Liver (tissue), 9 donors: Measurements from ENCODE around the gene G6PC1. TPM values are rescaled to one million over a fixed set of nuclear protein-coding genes. Genes with fewer than 3 reads are reported as not detected.

Source experiments
- DNase-seq: peaks from one replicate; pipeline ENCODE4 v3.0.0-alpha.2; 2017; ENCODE audit warnings: low spot score
- H3K27ac ChIP-seq, 2 donors: one replicate each; pipeline ENCODE4 v1.7.0; 2013; ENCODE audit warnings: inconsistent platforms in 2 of 2, low read length in 2 of 2, control low read depth in 1 of 2, low read depth in 1 of 2, mild to moderate bottlenecking in 1 of 2
- H3K27me3 ChIP-seq, 4 donors: one replicate each; pipeline versions ENCODE4 v1.6.1 to v1.7.0; 2013; ENCODE audit warnings: low read length in 3 of 4, inconsistent platforms in 1 of 4, mild to moderate bottlenecking in 1 of 4, moderate library complexity in 1 of 4; ENCODE audit not compliant: control insufficient read depth in 4 of 4, insufficient read depth in 4 of 4
- H3K36me3 ChIP-seq, 4 donors: one replicate each; pipeline versions ENCODE4 v1.6.1 to v1.7.0; 2013; ENCODE audit warnings: low read length in 3 of 4, mild to moderate bottlenecking in 3 of 4, low read depth in 1 of 4, moderate library complexity in 1 of 4; ENCODE audit not compliant: control insufficient read depth in 4 of 4, insufficient read depth in 3 of 4
- H3K4me1 ChIP-seq, 4 donors: one replicate each; pipeline versions ENCODE4 v1.6.1 to v1.7.0; 2013; ENCODE audit warnings: low read length in 3 of 4, mild to moderate bottlenecking in 3 of 4, moderate library complexity in 1 of 4; ENCODE audit not compliant: control insufficient read depth in 4 of 4, insufficient read depth in 4 of 4
- H3K4me3 ChIP-seq, 3 donors: one replicate each; pipeline versions ENCODE4 v1.6.1 to v1.7.0; 2013; ENCODE audit warnings: low read length in 3 of 3, control low read depth in 1 of 3, low read depth in 1 of 3, mild to moderate bottlenecking in 1 of 3
- H3K9ac ChIP-seq, 2 donors: one replicate each; pipeline ENCODE4 v1.7.0; 2013; ENCODE audit warnings: low read length in 2 of 2, mild to moderate bottlenecking in 2 of 2, moderate library complexity in 2 of 2, control low read depth in 1 of 2, low read depth in 1 of 2
- H3K9me3 ChIP-seq, 4 donors: one replicate each; pipeline versions ENCODE4 v1.6.1 to v1.7.0; 2013; ENCODE audit warnings: low read length in 3 of 4; ENCODE audit not compliant: control insufficient read depth in 4 of 4
- EGR1 ChIP-seq, 2 donors: IDR thresholded peaks; 2 replicates each; pipeline ENCODE4 v1.6.1; 2016 to 2018; ENCODE audit warnings: antibody characterized with exemption in 2 of 2, low read depth in 2 of 2
- FOXA1 ChIP-seq: IDR thresholded peaks from 2 replicates; pipeline ENCODE4 v1.6.1; 2016; ENCODE audit warnings: antibody characterized with exemption
- FOXA2 ChIP-seq: IDR thresholded peaks from 2 replicates; pipeline ENCODE4 v1.6.1; 2016; ENCODE audit warnings: antibody characterized with exemption
- GABPA ChIP-seq, 2 donors: IDR thresholded peaks in 1 of 2; conservative IDR thresholded peaks in 1 of 2; 2 replicates each; pipeline ENCODE4 v1.6.1; 2016; ENCODE audit warnings: antibody characterized with exemption in 2 of 2, mild to moderate bottlenecking in 1 of 2, moderate library complexity in 1 of 2
- HNF4A ChIP-seq, 2 donors: conservative IDR thresholded peaks; 2 replicates each; pipeline ENCODE4 v1.6.1; 2016; ENCODE audit warnings: antibody characterized with exemption in 2 of 2, mild to moderate bottlenecking in 2 of 2
- HNF4G ChIP-seq: IDR thresholded peaks from 2 replicates; pipeline ENCODE4 v1.6.1; 2016; ENCODE audit warnings: antibody characterized with exemption
- JUND ChIP-seq, 2 donors: IDR thresholded peaks; 2 replicates each; pipeline ENCODE4 v1.6.1; 2016; ENCODE audit warnings: antibody characterized with exemption in 2 of 2
- NR2F2 ChIP-seq: IDR thresholded peaks from 2 replicates; pipeline ENCODE4 v1.6.1; 2016; ENCODE audit warnings: antibody characterized with exemption
- RAD21 ChIP-seq, 2 donors: IDR thresholded peaks; 2 replicates each; pipeline ENCODE4 v1.6.1; 2016; ENCODE audit warnings: antibody characterized with exemption in 2 of 2, mild to moderate bottlenecking in 2 of 2
- RXRA ChIP-seq, 2 donors: IDR thresholded peaks; 2 replicates each; pipeline ENCODE4 v1.6.1; 2017 to 2018; ENCODE audit warnings: antibody characterized with exemption in 2 of 2, mild to moderate bottlenecking in 1 of 2
- SP1 ChIP-seq: IDR thresholded peaks from 2 replicates; pipeline ENCODE4 v1.6.1; 2018; ENCODE audit warnings: antibody characterized with exemption, mild to moderate bottlenecking
- TAF1 ChIP-seq: conservative IDR thresholded peaks from 2 replicates; pipeline ENCODE4 v1.6.1; 2016; ENCODE audit warnings: antibody characterized with exemption, mild to moderate bottlenecking
- YY1 ChIP-seq: IDR thresholded peaks from 2 replicates; pipeline ENCODE4 v1.6.1; 2016; ENCODE audit warnings: antibody characterized with exemption, mild to moderate bottlenecking
- WGBS: extraction: QIAGEN DNeasy Blood & Tissue Kit; methylation state at CpG from one replicate; pipeline ENCODE4 v1.1.7; 2013; 5-methylcytosine and 5-hydroxymethylcytosine counted together
- polyA plus RNA-seq, 2 donors: library from polyadenylated mRNA; stranded (reverse) in 1 of 2; unstranded in 1 of 2; fragments of 200-250 nt in 1 of 2; fragments of >200 nt in 1 of 2; fragmentation: Nextera tagmentation in 1 of 2; extraction: Ambion mirVana in 1 of 2; gene quantifications; one replicate each; pipeline versions ENCODE4 v1.2.1 to v1.2.3, GENCODE V29; 2013 to 2015
- total RNA-seq, 2 donors: library from RNA; depleted of rRNA; stranded (reverse); fragments of >200 nt; gene quantifications; one replicate each; pipeline ENCODE4 v1.2.3, GENCODE V29; 2014
- TF ChIP-seq, protein P1 (sequence below): IDR thresholded peaks from 2 replicates; pipeline ENCODE4 v1.6.1; 2016; ENCODE audit warnings: antibody characterized with exemption, mild to moderate bottlenecking
- TF ChIP-seq, protein P2 (sequence below): fragments of 150-350 bp; IDR thresholded peaks from 2 replicates; pipeline ENCODE4 v1.5.1; 2017; ENCODE audit warnings: improper control_type of control experiment, low read depth, low read length; ENCODE audit not compliant: missing input control
- TF ChIP-seq, protein P3 (sequence below): IDR thresholded peaks from 2 replicates; pipeline ENCODE4 v1.6.1; 2016; ENCODE audit warnings: antibody characterized with exemption
- TF ChIP-seq, protein P4 (sequence below): IDR thresholded peaks from 2 replicates; pipeline ENCODE4 v1.6.1; 2016; ENCODE audit warnings: antibody characterized with exemption
- TF ChIP-seq, protein P5 (sequence below): IDR thresholded peaks from 2 replicates; pipeline ENCODE4 v1.6.1; 2016; ENCODE audit warnings: antibody characterized with exemption
- donor health status: healthy.
- donor health status: healthy.
- donor health status: healthy.
- donor health status: healthy.
- donor health status: healthy.

Gene G6PC1
- total and polyA plus RNA-seq, 4 donors = 23.8 to 271 (median 114) TPM

DNA sequence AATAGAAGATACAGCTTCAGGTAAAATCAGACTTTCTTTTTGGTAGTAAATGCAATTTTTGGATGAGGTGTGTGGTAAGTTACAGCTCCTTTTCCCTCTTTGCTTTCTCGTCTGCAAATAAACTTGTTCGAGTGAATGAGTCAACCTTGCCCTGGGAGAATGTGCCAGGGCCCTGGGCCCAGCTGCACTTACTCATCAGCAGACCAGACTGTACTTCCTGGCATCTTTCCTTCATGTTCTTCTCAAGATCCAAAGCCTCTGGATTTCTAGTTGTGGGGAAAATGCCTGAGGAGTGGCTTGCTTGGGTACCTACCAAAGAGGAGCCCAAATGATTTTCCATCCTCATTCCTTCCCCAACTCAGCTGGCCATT lies 5.4 kb upstream of the G6PC1 start:
- 8% methylated on average over 2 of the region's 2 CpGs for WGBS
- H3K36me3 ChIP-seq = no peaks in the 10 kb centered on the region
- H3K9me3 ChIP-seq = no peaks in the 10 kb centered on the region
- H3K4me1 ChIP-seq = peaks cover 18 to 60% (median 48%) of the 10 kb centered on the region in 4 donors
- H3K4me3 ChIP-seq = no peak overlapping the region
- TF ChIP-seq YY1 = no peak
- TF ChIP-seq, protein P1, sequence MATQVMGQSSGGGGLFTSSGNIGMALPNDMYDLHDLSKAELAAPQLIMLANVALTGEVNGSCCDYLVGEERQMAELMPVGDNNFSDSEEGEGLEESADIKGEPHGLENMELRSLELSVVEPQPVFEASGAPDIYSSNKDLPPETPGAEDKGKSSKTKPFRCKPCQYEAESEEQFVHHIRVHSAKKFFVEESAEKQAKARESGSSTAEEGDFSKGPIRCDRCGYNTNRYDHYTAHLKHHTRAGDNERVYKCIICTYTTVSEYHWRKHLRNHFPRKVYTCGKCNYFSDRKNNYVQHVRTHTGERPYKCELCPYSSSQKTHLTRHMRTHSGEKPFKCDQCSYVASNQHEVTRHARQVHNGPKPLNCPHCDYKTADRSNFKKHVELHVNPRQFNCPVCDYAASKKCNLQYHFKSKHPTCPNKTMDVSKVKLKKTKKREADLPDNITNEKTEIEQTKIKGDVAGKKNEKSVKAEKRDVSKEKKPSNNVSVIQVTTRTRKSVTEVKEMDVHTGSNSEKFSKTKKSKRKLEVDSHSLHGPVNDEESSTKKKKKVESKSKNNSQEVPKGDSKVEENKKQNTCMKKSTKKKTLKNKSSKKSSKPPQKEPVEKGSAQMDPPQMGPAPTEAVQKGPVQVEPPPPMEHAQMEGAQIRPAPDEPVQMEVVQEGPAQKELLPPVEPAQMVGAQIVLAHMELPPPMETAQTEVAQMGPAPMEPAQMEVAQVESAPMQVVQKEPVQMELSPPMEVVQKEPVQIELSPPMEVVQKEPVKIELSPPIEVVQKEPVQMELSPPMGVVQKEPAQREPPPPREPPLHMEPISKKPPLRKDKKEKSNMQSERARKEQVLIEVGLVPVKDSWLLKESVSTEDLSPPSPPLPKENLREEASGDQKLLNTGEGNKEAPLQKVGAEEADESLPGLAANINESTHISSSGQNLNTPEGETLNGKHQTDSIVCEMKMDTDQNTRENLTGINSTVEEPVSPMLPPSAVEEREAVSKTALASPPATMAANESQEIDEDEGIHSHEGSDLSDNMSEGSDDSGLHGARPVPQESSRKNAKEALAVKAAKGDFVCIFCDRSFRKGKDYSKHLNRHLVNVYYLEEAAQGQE = no peak
- TF ChIP-seq HNF4A (conservative IDR thresholded peaks at IDR 0.05) = peak in 1 of 2 donors; percentile 60
- TF ChIP-seq, protein P2, sequence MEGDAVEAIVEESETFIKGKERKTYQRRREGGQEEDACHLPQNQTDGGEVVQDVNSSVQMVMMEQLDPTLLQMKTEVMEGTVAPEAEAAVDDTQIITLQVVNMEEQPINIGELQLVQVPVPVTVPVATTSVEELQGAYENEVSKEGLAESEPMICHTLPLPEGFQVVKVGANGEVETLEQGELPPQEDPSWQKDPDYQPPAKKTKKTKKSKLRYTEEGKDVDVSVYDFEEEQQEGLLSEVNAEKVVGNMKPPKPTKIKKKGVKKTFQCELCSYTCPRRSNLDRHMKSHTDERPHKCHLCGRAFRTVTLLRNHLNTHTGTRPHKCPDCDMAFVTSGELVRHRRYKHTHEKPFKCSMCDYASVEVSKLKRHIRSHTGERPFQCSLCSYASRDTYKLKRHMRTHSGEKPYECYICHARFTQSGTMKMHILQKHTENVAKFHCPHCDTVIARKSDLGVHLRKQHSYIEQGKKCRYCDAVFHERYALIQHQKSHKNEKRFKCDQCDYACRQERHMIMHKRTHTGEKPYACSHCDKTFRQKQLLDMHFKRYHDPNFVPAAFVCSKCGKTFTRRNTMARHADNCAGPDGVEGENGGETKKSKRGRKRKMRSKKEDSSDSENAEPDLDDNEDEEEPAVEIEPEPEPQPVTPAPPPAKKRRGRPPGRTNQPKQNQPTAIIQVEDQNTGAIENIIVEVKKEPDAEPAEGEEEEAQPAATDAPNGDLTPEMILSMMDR = no peak
- TF ChIP-seq TAF1 = no peak
- TF ChIP-seq HNF4G = no peak
- TF ChIP-seq, protein P3, sequence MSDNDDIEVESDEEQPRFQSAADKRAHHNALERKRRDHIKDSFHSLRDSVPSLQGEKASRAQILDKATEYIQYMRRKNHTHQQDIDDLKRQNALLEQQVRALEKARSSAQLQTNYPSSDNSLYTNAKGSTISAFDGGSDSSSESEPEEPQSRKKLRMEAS = no peak
- no peak for TF ChIP-seq SP1
- peak; percentile 45 to 87 for TF ChIP-seq JUND (IDR thresholded peaks at IDR 0.05)
- TF ChIP-seq NR2F2 = no peak
- no peak for TF ChIP-seq RAD21 (IDR thresholded peaks at IDR 0.05)
- TF ChIP-seq EGR1 (IDR thresholded peaks at IDR 0.05; ENCODE audit: low read depth in 2 of 2) = no peak
- TF ChIP-seq, protein P4, sequence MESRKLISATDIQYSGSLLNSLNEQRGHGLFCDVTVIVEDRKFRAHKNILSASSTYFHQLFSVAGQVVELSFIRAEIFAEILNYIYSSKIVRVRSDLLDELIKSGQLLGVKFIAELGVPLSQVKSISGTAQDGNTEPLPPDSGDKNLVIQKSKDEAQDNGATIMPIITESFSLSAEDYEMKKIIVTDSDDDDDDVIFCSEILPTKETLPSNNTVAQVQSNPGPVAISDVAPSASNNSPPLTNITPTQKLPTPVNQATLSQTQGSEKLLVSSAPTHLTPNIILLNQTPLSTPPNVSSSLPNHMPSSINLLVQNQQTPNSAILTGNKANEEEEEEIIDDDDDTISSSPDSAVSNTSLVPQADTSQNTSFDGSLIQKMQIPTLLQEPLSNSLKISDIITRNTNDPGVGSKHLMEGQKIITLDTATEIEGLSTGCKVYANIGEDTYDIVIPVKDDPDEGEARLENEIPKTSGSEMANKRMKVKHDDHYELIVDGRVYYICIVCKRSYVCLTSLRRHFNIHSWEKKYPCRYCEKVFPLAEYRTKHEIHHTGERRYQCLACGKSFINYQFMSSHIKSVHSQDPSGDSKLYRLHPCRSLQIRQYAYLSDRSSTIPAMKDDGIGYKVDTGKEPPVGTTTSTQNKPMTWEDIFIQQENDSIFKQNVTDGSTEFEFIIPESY = no peak
- TF ChIP-seq FOXA1 = no peak
- TF ChIP-seq FOXA2 = no peak
- TF ChIP-seq GABPA (IDR thresholded peaks at IDR 0.05 in 1 of 2, conservative IDR thresholded peaks at IDR 0.05 in 1 of 2) = no peak
- TF ChIP-seq RXRA (IDR thresholded peaks at IDR 0.05) = peak in 1 of 2 donors; percentile 60
- TF ChIP-seq, protein P5, sequence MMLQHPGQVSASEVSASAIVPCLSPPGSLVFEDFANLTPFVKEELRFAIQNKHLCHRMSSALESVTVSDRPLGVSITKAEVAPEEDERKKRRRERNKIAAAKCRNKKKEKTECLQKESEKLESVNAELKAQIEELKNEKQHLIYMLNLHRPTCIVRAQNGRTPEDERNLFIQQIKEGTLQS = no peak
- peak overlapping the region; percentile 78 to 90 for H3K27ac ChIP-seq
- H3K9ac ChIP-seq = no peak overlapping the region
- no peak for DNase-seq
- H3K27me3 ChIP-seq = no peaks in the 10 kb centered on the region
